ENCODE measurements around the gene NFKBIA. TPM values are rescaled to one million over a fixed set of nuclear protein-coding genes. Genes with fewer than 3 reads are reported as not detected.
A peak's percentile ranks its signal among the peaks of the same experiment; 100 is the strongest.

The NFKBIA gene
- total and polyA plus RNA-seq, 4 donors = 46.9 to 204 (median 86.3) TPM

DNA sequence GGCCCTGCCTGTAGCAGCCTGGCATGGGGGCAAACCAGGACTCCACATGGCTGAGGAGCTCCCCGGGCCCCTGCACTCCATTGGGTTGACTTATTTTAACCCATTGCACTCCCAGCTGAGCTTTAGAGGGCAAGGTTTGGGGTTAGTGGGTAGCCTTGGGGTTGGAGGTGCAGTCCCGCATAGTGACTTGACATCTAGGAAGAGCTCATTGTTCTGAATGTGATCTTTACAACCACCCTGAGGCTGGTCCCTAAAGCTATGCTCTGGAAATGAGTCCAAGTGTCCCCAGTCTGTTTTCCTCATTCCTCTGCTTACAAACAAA is 36.4 kb downstream of the NFKBIA start (continued):
- TF ChIP-seq FOXA1 (IDR thresholded peaks at IDR 0.05) = no peak
- TF ChIP-seq RAD21 (IDR thresholded peaks at IDR 0.05) = no peak
- no peak for TF ChIP-seq GABPA (IDR thresholded peaks at IDR 0.05 in 1 of 2, conservative IDR thresholded peaks at IDR 0.05 in 1 of 2)

DNA sequence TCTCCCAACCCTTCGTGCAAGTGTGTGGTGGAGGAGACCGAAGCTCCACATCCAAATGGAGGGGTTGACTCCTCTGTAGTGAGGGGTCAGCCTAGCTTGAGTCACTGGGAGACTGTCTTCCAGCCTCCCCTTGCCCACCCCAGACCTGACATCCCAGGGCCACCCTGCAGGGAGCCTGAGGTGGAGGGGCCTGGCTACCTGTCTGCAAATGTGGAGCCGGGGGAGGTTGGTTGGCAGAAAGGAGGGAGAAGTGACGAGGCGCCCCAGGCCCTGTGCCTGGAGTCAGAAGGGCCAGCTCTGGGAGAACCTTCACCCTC is 37.5 kb downstream of the NFKBIA start:
- no peak for DNase-seq (ENCODE audit: low spot score)
- H3K9me3 ChIP-seq (ENCODE audit: control insufficient read depth in 4 of 4, low read length in 3 of 4) = peaks cover 0 to 3% (median 1%) of the 10 kb centered on the region in 4 donors
- no peak overlapping the region for H3K9ac ChIP-seq (ENCODE audit: low read depth in 1 of 2, low read length in 2 of 2)
- no peaks in the 10 kb centered on the region for H3K36me3 ChIP-seq (ENCODE audit: control insufficient read depth in 4 of 4, insufficient read depth in 3 of 4, low read depth in 1 of 4, low read length in 3 of 4)
- peaks cover 3 to 10% (median 6%) of the 10 kb centered on the region in 4 donors for H3K4me1 ChIP-seq (ENCODE audit: control insufficient read depth in 4 of 4, insufficient read depth in 4 of 4, low read length in 3 of 4)
- no peaks in the 10 kb centered on the region for H3K27me3 ChIP-seq (ENCODE audit: control insufficient read depth in 4 of 4, insufficient read depth in 4 of 4, low read length in 3 of 4)
- TF ChIP-seq, protein P1, sequence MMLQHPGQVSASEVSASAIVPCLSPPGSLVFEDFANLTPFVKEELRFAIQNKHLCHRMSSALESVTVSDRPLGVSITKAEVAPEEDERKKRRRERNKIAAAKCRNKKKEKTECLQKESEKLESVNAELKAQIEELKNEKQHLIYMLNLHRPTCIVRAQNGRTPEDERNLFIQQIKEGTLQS (IDR thresholded peaks at IDR 0.05) = no peak
- TF ChIP-seq JUND (IDR thresholded peaks at IDR 0.05) (no peak), HNF4A (conservative IDR thresholded peaks at IDR 0.05) (no peak), EGR1 (IDR thresholded peaks at IDR 0.05; ENCODE audit: low read depth in 2 of 2) (no peak), RAD21 (IDR thresholded peaks at IDR 0.05) (no peak), TAF1 (conservative IDR thresholded peaks at IDR 0.05) (no peak), FOXA1 (IDR thresholded peaks at IDR 0.05) (no peak), RXRA (IDR thresholded peaks at IDR 0.05) (no peak), YY1 (IDR thresholded peaks at IDR 0.05) (no peak)
- TF ChIP-seq, protein P2, sequence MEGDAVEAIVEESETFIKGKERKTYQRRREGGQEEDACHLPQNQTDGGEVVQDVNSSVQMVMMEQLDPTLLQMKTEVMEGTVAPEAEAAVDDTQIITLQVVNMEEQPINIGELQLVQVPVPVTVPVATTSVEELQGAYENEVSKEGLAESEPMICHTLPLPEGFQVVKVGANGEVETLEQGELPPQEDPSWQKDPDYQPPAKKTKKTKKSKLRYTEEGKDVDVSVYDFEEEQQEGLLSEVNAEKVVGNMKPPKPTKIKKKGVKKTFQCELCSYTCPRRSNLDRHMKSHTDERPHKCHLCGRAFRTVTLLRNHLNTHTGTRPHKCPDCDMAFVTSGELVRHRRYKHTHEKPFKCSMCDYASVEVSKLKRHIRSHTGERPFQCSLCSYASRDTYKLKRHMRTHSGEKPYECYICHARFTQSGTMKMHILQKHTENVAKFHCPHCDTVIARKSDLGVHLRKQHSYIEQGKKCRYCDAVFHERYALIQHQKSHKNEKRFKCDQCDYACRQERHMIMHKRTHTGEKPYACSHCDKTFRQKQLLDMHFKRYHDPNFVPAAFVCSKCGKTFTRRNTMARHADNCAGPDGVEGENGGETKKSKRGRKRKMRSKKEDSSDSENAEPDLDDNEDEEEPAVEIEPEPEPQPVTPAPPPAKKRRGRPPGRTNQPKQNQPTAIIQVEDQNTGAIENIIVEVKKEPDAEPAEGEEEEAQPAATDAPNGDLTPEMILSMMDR (IDR thresholded peaks at IDR 0.05; ENCODE audit: low read depth, low read length, missing input control) = no peak
- peak overlapping the region in 1 of 2 donors; percentile 23 for H3K27ac ChIP-seq (ENCODE audit: low read depth in 1 of 2, low read length in 2 of 2)
- WGBS = 75% methylated on average over 5 of the region's 5 CpGs
- no peak overlapping the region for H3K4me3 ChIP-seq (ENCODE audit: low read depth in 1 of 3, low read length in 3 of 3)

DNA sequence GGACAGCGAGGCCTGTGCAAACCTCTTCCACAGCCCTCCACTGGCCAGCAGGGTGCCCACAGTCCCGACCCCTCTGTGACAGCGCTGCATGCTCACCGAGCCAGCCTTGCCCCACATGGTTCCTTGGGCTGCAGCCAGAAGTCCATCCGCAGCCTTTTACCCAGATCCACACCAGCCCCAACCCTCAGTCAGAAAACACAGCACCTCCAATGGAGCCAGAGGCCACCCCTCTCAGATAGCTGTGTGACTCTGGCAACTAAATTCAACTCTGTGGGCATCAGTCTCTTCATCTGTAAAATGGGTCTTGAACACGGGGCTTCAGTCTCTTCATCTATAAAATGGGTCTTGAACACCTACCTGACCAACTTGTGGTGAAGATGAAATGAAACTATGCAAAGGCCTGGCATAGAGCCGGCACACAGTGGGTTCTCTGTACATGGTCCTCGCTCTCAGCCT is 38.0 kb downstream of the NFKBIA start:
- no peak overlapping the region for H3K9ac ChIP-seq (ENCODE audit: low read depth in 1 of 2, low read length in 2 of 2)
- 86% methylated on average over 8 of the region's 8 CpGs for WGBS

More for the DNA sequence above, 38.0 kb downstream of the NFKBIA start:
- no peak for TF ChIP-seq RAD21 (IDR thresholded peaks at IDR 0.05)
- TF ChIP-seq JUND (IDR thresholded peaks at IDR 0.05) = no peak
- TF ChIP-seq FOXA1 (IDR thresholded peaks at IDR 0.05) = no peak
- TF ChIP-seq, protein P3, sequence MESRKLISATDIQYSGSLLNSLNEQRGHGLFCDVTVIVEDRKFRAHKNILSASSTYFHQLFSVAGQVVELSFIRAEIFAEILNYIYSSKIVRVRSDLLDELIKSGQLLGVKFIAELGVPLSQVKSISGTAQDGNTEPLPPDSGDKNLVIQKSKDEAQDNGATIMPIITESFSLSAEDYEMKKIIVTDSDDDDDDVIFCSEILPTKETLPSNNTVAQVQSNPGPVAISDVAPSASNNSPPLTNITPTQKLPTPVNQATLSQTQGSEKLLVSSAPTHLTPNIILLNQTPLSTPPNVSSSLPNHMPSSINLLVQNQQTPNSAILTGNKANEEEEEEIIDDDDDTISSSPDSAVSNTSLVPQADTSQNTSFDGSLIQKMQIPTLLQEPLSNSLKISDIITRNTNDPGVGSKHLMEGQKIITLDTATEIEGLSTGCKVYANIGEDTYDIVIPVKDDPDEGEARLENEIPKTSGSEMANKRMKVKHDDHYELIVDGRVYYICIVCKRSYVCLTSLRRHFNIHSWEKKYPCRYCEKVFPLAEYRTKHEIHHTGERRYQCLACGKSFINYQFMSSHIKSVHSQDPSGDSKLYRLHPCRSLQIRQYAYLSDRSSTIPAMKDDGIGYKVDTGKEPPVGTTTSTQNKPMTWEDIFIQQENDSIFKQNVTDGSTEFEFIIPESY (IDR thresholded peaks at IDR 0.05) = no peak
- TF ChIP-seq EGR1 (IDR thresholded peaks at IDR 0.05; ENCODE audit: low read depth in 2 of 2) = no peak
- TF ChIP-seq, protein P1 (IDR thresholded peaks at IDR 0.05) = no peak
- no peak for TF ChIP-seq HNF4A (conservative IDR thresholded peaks at IDR 0.05)
- TF ChIP-seq NR2F2 (IDR thresholded peaks at IDR 0.05) = no peak
- TF ChIP-seq, protein P4, sequence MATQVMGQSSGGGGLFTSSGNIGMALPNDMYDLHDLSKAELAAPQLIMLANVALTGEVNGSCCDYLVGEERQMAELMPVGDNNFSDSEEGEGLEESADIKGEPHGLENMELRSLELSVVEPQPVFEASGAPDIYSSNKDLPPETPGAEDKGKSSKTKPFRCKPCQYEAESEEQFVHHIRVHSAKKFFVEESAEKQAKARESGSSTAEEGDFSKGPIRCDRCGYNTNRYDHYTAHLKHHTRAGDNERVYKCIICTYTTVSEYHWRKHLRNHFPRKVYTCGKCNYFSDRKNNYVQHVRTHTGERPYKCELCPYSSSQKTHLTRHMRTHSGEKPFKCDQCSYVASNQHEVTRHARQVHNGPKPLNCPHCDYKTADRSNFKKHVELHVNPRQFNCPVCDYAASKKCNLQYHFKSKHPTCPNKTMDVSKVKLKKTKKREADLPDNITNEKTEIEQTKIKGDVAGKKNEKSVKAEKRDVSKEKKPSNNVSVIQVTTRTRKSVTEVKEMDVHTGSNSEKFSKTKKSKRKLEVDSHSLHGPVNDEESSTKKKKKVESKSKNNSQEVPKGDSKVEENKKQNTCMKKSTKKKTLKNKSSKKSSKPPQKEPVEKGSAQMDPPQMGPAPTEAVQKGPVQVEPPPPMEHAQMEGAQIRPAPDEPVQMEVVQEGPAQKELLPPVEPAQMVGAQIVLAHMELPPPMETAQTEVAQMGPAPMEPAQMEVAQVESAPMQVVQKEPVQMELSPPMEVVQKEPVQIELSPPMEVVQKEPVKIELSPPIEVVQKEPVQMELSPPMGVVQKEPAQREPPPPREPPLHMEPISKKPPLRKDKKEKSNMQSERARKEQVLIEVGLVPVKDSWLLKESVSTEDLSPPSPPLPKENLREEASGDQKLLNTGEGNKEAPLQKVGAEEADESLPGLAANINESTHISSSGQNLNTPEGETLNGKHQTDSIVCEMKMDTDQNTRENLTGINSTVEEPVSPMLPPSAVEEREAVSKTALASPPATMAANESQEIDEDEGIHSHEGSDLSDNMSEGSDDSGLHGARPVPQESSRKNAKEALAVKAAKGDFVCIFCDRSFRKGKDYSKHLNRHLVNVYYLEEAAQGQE (IDR thresholded peaks at IDR 0.05) = no peak
- TF ChIP-seq SP1 (IDR thresholded peaks at IDR 0.05) = no peak
- no peak for TF ChIP-seq TAF1 (conservative IDR thresholded peaks at IDR 0.05)
- TF ChIP-seq FOXA2 (IDR thresholded peaks at IDR 0.05) = no peak
- TF ChIP-seq YY1 (IDR thresholded peaks at IDR 0.05) = no peak
- TF ChIP-seq, protein P2 (IDR thresholded peaks at IDR 0.05; ENCODE audit: low read depth, low read length, missing input control) = no peak
- TF ChIP-seq, protein P5, sequence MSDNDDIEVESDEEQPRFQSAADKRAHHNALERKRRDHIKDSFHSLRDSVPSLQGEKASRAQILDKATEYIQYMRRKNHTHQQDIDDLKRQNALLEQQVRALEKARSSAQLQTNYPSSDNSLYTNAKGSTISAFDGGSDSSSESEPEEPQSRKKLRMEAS (IDR thresholded peaks at IDR 0.05) = no peak
- no peaks in the 10 kb centered on the region for H3K27me3 ChIP-seq (ENCODE audit: control insufficient read depth in 4 of 4, insufficient read depth in 4 of 4, low read length in 3 of 4)
- peaks cover 3 to 10% (median 6%) of the 10 kb centered on the region in 4 donors for H3K4me1 ChIP-seq (ENCODE audit: control insufficient read depth in 4 of 4, insufficient read depth in 4 of 4, low read length in 3 of 4)
- H3K4me3 ChIP-seq (ENCODE audit: low read depth in 1 of 3, low read length in 3 of 3) = no peak overlapping the region
- no peaks in the 10 kb centered on the region for H3K36me3 ChIP-seq (ENCODE audit: control insufficient read depth in 4 of 4, insufficient read depth in 3 of 4, low read depth in 1 of 4, low read length in 3 of 4)
- DNase-seq (ENCODE audit: low spot score) = no peak
- peaks cover 0 to 3% (median 1%) of the 10 kb centered on the region in 4 donors for H3K9me3 ChIP-seq (ENCODE audit: control insufficient read depth in 4 of 4, low read length in 3 of 4)
- no peak overlapping the region for H3K27ac ChIP-seq (ENCODE audit: low read depth in 1 of 2, low read length in 2 of 2)

Data from liver (tissue), 9 donors.